ENCODE measurements around the gene FKBP7.

The FKBP7 gene

DNA sequence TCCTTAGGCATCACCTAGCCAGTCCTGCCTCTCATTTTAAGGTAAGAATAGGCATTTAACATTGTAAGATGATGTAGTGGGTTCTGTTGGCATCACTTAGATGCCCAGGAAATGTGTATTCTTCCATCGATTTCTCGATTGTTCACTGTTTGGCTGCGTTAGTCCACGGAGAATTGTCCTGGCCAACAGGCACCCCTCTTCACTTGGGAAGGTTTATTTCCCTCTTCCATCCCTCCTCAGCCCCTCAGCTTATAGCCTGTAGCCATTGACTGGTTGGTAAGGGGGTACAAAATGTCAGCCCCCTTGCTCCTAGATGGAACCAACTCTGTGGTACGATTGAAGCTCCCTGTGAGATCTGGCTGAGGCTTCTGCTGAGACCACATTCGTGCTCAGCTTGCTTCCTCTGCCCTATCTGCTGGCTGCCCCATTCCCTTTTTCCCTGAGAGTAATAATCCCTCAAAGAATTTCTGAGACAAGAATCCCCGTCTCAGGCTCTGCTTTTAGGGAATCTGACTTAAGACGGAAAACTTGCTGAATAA, 45.3 kb upstream of the FKBP7 start:
- H3K9me3 ChIP-seq (ENCODE audit: insufficient read depth, low read length, severe bottlenecking): no peaks in the 10 kb centered on the region
- H3K4me1 ChIP-seq (ENCODE audit: insufficient read depth, low read length): peaks cover 18% of the 10 kb centered on the region
- H4K20me1 ChIP-seq (ENCODE audit: insufficient read depth, low read length): no peaks in the 10 kb centered on the region
- peak overlapping the region; percentile 69 for H3K27ac ChIP-seq (ENCODE audit: low read length)
- H3K27me3 ChIP-seq (ENCODE audit: insufficient read depth, low read length, poor library complexity): no peaks in the 10 kb centered on the region
- H3K9ac ChIP-seq (ENCODE audit: low read depth, low read length): peak overlapping the region; percentile 61
- no peak for TF ChIP-seq EZH2 (IDR thresholded peaks at IDR 0.05; ENCODE audit: borderline replicate concordance, low read depth, low read length, severe bottlenecking)
- TF ChIP-seq, protein P1, sequence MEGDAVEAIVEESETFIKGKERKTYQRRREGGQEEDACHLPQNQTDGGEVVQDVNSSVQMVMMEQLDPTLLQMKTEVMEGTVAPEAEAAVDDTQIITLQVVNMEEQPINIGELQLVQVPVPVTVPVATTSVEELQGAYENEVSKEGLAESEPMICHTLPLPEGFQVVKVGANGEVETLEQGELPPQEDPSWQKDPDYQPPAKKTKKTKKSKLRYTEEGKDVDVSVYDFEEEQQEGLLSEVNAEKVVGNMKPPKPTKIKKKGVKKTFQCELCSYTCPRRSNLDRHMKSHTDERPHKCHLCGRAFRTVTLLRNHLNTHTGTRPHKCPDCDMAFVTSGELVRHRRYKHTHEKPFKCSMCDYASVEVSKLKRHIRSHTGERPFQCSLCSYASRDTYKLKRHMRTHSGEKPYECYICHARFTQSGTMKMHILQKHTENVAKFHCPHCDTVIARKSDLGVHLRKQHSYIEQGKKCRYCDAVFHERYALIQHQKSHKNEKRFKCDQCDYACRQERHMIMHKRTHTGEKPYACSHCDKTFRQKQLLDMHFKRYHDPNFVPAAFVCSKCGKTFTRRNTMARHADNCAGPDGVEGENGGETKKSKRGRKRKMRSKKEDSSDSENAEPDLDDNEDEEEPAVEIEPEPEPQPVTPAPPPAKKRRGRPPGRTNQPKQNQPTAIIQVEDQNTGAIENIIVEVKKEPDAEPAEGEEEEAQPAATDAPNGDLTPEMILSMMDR (IDR thresholded peaks at IDR 0.05; ENCODE audit: borderline replicate concordance, extremely low read depth, low read length, poor library complexity, severe bottlenecking): no peak
- peak overlapping the region; percentile 80 for H3K4me2 ChIP-seq (ENCODE audit: insufficient read depth, low read length)
- 0 out of 2 replicates have a peak, but pooled peaks cover 1% of the 10 kb centered on the region for H3K36me3 ChIP-seq (ENCODE audit: insufficient read depth, low read length)
- peak overlapping the region; percentile 71 for H2AFZ ChIP-seq (ENCODE audit: low read depth, low read length)
- peaks cover 47% of the 10 kb centered on the region for H3K79me2 ChIP-seq (ENCODE audit: insufficient read depth, low read length)
- DNase-seq: peak; percentile 41
- ATAC-seq (ENCODE audit: insufficient read depth, low read depth): peak; percentile 53
- peak overlapping the region; percentile 82 to 89 for H3K4me3 ChIP-seq (ENCODE audit: low read depth in 1 of 2, low read length in 2 of 2)

GRCh38 chr2:178522950-178523595, 44.7 kb upstream of the FKBP7 start:
- ATAC-seq (ENCODE audit: insufficient read depth, low read depth): peak; percentile 98
- peaks cover 7% of the 10 kb centered on the region; the same call in 1 of the 2 replicates for H3K36me3 ChIP-seq (ENCODE audit: insufficient read depth, low read length)
- peak overlapping the region; percentile 80 for H3K4me2 ChIP-seq (ENCODE audit: insufficient read depth, low read length)
- H3K27ac ChIP-seq (ENCODE audit: low read length): peak overlapping the region; percentile 69
- TF ChIP-seq, protein P1 (IDR thresholded peaks at IDR 0.05; ENCODE audit: borderline replicate concordance, extremely low read depth, low read length, poor library complexity, severe bottlenecking): peak; percentile 95
- no peak for TF ChIP-seq EZH2 (IDR thresholded peaks at IDR 0.05; ENCODE audit: borderline replicate concordance, low read depth, low read length, severe bottlenecking)
- H3K9ac ChIP-seq (ENCODE audit: low read depth, low read length): peak overlapping the region; percentile 61
- H3K79me2 ChIP-seq (ENCODE audit: insufficient read depth, low read length): peaks cover 41% of the 10 kb centered on the region
- DNase-seq: peak; percentile 93
- no peaks in the 10 kb centered on the region for H3K9me3 ChIP-seq (ENCODE audit: insufficient read depth, low read length, severe bottlenecking)
- no peaks in the 10 kb centered on the region for H3K27me3 ChIP-seq (ENCODE audit: insufficient read depth, low read length, poor library complexity)
- peak overlapping the region; percentile 71 for H2AFZ ChIP-seq (ENCODE audit: low read depth, low read length)
- H3K4me1 ChIP-seq (ENCODE audit: insufficient read depth, low read length): peaks cover 18% of the 10 kb centered on the region
- peak overlapping the region; percentile 82 to 89 for H3K4me3 ChIP-seq (ENCODE audit: low read depth in 1 of 2, low read length in 2 of 2)
- H4K20me1 ChIP-seq (ENCODE audit: insufficient read depth, low read length): no peaks in the 10 kb centered on the region

GRCh38 chr2:178521304-178522150, 43.1 kb upstream of the FKBP7 start:
- peaks cover 18% of the 10 kb centered on the region for H3K4me1 ChIP-seq (ENCODE audit: insufficient read depth, low read length)
- TF ChIP-seq, protein P1 (IDR thresholded peaks at IDR 0.05; ENCODE audit: borderline replicate concordance, extremely low read depth, low read length, poor library complexity, severe bottlenecking): no peak
- TF ChIP-seq EZH2 (IDR thresholded peaks at IDR 0.05; ENCODE audit: borderline replicate concordance, low read depth, low read length, severe bottlenecking): no peak
- no peaks in the 10 kb centered on the region for H3K27me3 ChIP-seq (ENCODE audit: insufficient read depth, low read length, poor library complexity)
- peaks cover 26% of the 10 kb centered on the region for H3K79me2 ChIP-seq (ENCODE audit: insufficient read depth, low read length)
- ATAC-seq (ENCODE audit: insufficient read depth, low read depth): no peak
- no peak overlapping the region for H3K9ac ChIP-seq (ENCODE audit: low read depth, low read length)
- H3K9me3 ChIP-seq (ENCODE audit: insufficient read depth, low read length, severe bottlenecking): no peaks in the 10 kb centered on the region
- no peaks in the 10 kb centered on the region for H4K20me1 ChIP-seq (ENCODE audit: insufficient read depth, low read length)
- no peak for DNase-seq
- no peak overlapping the region for H3K27ac ChIP-seq (ENCODE audit: low read length)
- H3K4me2 ChIP-seq (ENCODE audit: insufficient read depth, low read length): no peak overlapping the region
- H3K4me3 ChIP-seq (ENCODE audit: low read depth in 1 of 2, low read length in 2 of 2): no peak overlapping the region
- peaks cover 19% of the 10 kb centered on the region; the same call in 1 of the 2 replicates for H3K36me3 ChIP-seq (ENCODE audit: insufficient read depth, low read length)
- no peak overlapping the region for H2AFZ ChIP-seq (ENCODE audit: low read depth, low read length)

Data from DND-41 (cell line).